Loucy (cell line): ENCODE data around the gene CYP1B1.
"Not testable (repeated sequence)": the region's sequence is repeated elsewhere in the genome, so short reads cannot be mapped to it uniquely, and the experiment has no call there.

ENCODE experiments used
- H2AFZ ChIP-seq: fragments of 200-600 bp; sonication (generic); 2 replicates; pipeline ENCODE4 v1.6.0; 2016; ENCODE audit warnings: antibody characterized with exemption, mild to moderate bottlenecking, low read length, moderate library complexity
- H3F3A ChIP-seq: fragments of 200-600 bp; 2 replicates; pipeline ENCODE4 v1.6.0; 2016; ENCODE audit warnings: antibody characterized with exemption, low read depth, mild to moderate bottlenecking
- H3K27me3 ChIP-seq: fragments of 200-600 bp; sonication (generic); 2 replicates; pipeline ENCODE4 v1.6.1; 2014; ENCODE audit warnings: low read length, mild to moderate bottlenecking; ENCODE audit not compliant: insufficient read depth, poor library complexity, severe bottlenecking
- H3K36me3 ChIP-seq: fragments of 200-600 bp; sonication (generic); 2 replicates; pipeline ENCODE4 v1.6.1; 2016; ENCODE audit warnings: low read length; ENCODE audit not compliant: insufficient read depth
- H3K4me1 ChIP-seq: fragments of 200-600 bp; sonication (generic); 2 replicates; pipeline ENCODE4 v1.5.1; 2014; ENCODE audit warnings: low read length, mild to moderate bottlenecking; ENCODE audit not compliant: insufficient read depth, poor library complexity, severe bottlenecking
- H3K4me2 ChIP-seq: fragments of 200-600 bp; sonication (generic); 2 replicates; pipeline ENCODE4 v1.6.0; 2014; ENCODE audit warnings: antibody characterized with exemption, low read length, low read depth, mild to moderate bottlenecking; ENCODE audit not compliant: poor library complexity, severe bottlenecking
- H3K4me3 ChIP-seq: fragments of 200-600 bp; sonication (generic); 2 replicates; pipeline ENCODE4 v1.5.1; 2014; ENCODE audit warnings: low read length, mild to moderate bottlenecking, mixed read lengths; ENCODE audit not compliant: poor library complexity, severe bottlenecking
- H3K79me2 ChIP-seq: fragments of 200-600 bp; sonication (generic); 2 replicates; pipeline ENCODE4 v1.6.1; 2014; ENCODE audit warnings: low read length; ENCODE audit not compliant: insufficient read depth
- H3K9ac ChIP-seq: fragments of 200-600 bp; sonication (generic); 2 replicates; pipeline ENCODE4 v1.6.0; 2014; ENCODE audit warnings: mild to moderate bottlenecking, low read depth, low read length, moderate library complexity; ENCODE audit not compliant: poor library complexity, severe bottlenecking
- H3K9me2 ChIP-seq: fragments of 200-600 bp; sonication (generic); replicated peaks from 2 replicates; pipeline ENCODE4 v1.6.1; 2016; ENCODE audit warnings: low read depth, low read length, mixed read lengths
- H3K9me3 ChIP-seq: fragments of 200-600 bp; sonication (generic); 2 replicates; pipeline ENCODE4 v1.6.1; 2014; ENCODE audit warnings: mild to moderate bottlenecking, antibody characterized with exemption, low read length, low read depth; ENCODE audit not compliant: insufficient read depth
- H4K20me1 ChIP-seq: fragments of 200-600 bp; sonication (generic); 2 replicates; pipeline ENCODE4 v1.6.0; 2014; ENCODE audit warnings: antibody characterized with exemption, low read length, mild to moderate bottlenecking; ENCODE audit not compliant: insufficient read depth, poor library complexity, severe bottlenecking
- CTCF ChIP-seq: fragments of 200-600 bp; sonication (generic); conservative IDR thresholded peaks from 2 replicates; pipeline ENCODE4 v1.5.1; 2014; ENCODE audit warnings: mild to moderate bottlenecking, antibody characterized with exemption, low read length
- EZH2phosphoT487 ChIP-seq: fragments of 200-600 bp; IDR thresholded peaks from 2 replicates; pipeline ENCODE4 v1.6.1; 2018; ENCODE audit warnings: antibody characterized with exemption, mild to moderate bottlenecking, moderate library complexity, borderline replicate concordance

The CYP1B1 gene

DNA sequence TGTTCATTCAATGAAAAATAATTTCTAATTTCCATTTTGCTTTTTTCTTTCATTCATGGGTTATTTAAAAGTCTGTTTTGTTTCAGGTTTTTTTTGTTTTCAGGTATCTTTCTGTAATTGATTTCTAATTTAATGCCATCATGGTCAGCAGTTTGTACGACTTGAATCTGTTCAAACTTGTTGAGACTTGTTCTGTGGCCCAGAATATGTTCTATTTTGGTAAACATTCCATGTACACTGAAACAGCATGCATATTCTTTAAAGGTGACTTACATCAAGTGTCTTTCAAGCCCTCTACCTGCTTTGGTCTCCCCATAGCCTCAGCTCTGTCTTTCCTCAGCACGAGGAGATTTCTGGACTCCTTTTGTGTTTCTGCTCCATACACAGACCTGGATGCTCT, 49.1 kb downstream of the CYP1B1 start:
- Histone ChIP-seq H3K9me2 (no peaks in the 10 kb centered on the region), H2AFZ (no peak overlapping the region), H3K4me2 (no peak overlapping the region), H3K4me3 (no peak overlapping the region), H3F3A (no peaks in the 10 kb centered on the region), H3K4me1 (no peaks in the 10 kb centered on the region), H3K9me3 (no peaks in the 10 kb centered on the region), H3K27me3 (peaks cover 6% of the 10 kb centered on the region), H4K20me1 (no peaks in the 10 kb centered on the region), H3K9ac (no peak overlapping the region), H3K79me2 (no peaks in the 10 kb centered on the region), H3K36me3 (no peaks in the 10 kb centered on the region)
- TF ChIP-seq EZH2phosphoT487: no peak
- TF ChIP-seq CTCF: no peak

DNA sequence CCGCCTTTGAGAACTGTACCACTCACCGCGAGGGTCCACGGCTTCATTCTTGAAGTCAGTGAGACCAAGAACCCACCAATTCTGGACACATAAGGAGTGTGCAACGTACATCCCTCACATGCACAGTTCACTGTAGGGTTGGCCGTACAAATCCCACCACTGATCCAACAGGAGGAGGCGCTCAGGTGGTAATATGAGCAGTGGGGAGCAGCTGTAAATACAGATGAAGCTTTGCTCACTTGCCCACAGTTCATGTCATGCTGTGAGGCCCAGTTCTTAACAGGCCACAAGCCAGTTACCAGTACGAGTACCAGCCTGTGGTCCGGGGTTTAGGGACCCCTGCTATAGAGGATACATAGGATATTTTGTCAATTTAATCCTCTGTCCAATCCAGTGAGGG, 54.4 kb downstream of the CYP1B1 start:
- H3F3A ChIP-seq: no peaks in the 10 kb centered on the region
- H2AFZ ChIP-seq: no peak overlapping the region
- H4K20me1 ChIP-seq: no peaks in the 10 kb centered on the region
- H3K9me2 ChIP-seq: no peaks in the 10 kb centered on the region
- H3K4me3 ChIP-seq: no peak overlapping the region
- peaks cover 9% of the 10 kb centered on the region for H3K27me3 ChIP-seq
- H3K4me1 ChIP-seq: no peaks in the 10 kb centered on the region
- no peak overlapping the region for H3K4me2 ChIP-seq
- TF ChIP-seq CTCF (no peak), EZH2phosphoT487 (no peak)
- H3K36me3 ChIP-seq: no peaks in the 10 kb centered on the region
- no peaks in the 10 kb centered on the region for H3K79me2 ChIP-seq
- H3K9ac ChIP-seq: no peak overlapping the region
- H3K9me3 ChIP-seq: no peaks in the 10 kb centered on the region

GRCh38 chr2:38020359-38021069, 55.4 kb downstream of the CYP1B1 start:
- not testable (repeated sequence) for H4K20me1 ChIP-seq, H3K9me2 ChIP-seq, H3K79me2 ChIP-seq, H3K4me3 ChIP-seq, H3K36me3 ChIP-seq, H3K9me3 ChIP-seq, H3K4me1 ChIP-seq, H3F3A ChIP-seq, H3K4me2 ChIP-seq, H3K9ac ChIP-seq, H2AFZ ChIP-seq, H3K27me3 ChIP-seq

DNA sequence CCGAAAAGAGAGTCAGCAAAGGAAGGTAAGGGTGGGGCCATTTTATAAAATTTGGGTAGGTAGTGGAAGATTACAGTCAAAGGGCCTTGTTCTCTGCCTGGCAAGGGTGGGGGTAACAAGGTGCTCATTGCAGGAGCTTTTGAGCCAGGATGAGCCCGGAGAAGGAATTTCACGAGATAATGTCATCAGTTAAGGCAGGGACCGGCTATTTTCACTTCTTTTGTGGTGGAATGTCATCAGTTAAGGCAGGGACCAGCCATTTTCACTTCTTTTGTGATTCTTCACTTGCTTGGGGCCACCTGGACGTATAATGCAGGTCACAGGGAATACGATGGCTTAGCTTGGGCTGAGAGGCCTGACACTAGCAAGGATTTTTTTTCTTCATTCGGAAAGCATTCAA, 58.1 kb downstream of the CYP1B1 start:
- Histone ChIP-seq H3K9me2 (no peaks in the 10 kb centered on the region), H4K20me1 (no peaks in the 10 kb centered on the region), H3K9ac (no peak overlapping the region), H3K9me3 (no peaks in the 10 kb centered on the region), H3K27me3 (peaks cover 3% of the 10 kb centered on the region), H3F3A (no peaks in the 10 kb centered on the region), H3K4me2 (no peak overlapping the region), H3K79me2 (no peaks in the 10 kb centered on the region), H3K36me3 (no peaks in the 10 kb centered on the region), H3K4me3 (no peak overlapping the region), H3K4me1 (no peaks in the 10 kb centered on the region), H2AFZ (no peak overlapping the region)
- no peak for TF ChIP-seq EZH2phosphoT487
- TF ChIP-seq CTCF: no peak
